Gastrocnemius medialis (tissue), 4 donors: ENCODE results near the gene WDR4. TPM values are rescaled to one million over a fixed set of nuclear protein-coding genes. Genes with fewer than 3 reads are reported as not detected.
"Not testable (repeated sequence)": the region's sequence is repeated elsewhere in the genome, so short reads cannot be mapped to it uniquely, and the experiment has no call there.

Source experiments
- ATAC-seq, 2 donors: fragments of 150-250 bp; one replicate each; pipeline ENCODE4 v1.9.1; 2016
- DNase-seq, 2 donors: peaks; one replicate each; pipeline ENCODE4 v3.0.0-alpha.2; 2019
- H3K27ac ChIP-seq, 4 donors: fragments of 200-600 bp; sonication (generic); 1 replicate in 1 of 4; 2 replicates in 3 of 4; pipeline ENCODE4 v1.5.1; 2016 to 2018; ENCODE audit warnings: mild to moderate bottlenecking in 2 of 4, moderate library complexity in 1 of 4
- H3K27me3 ChIP-seq, 3 donors: fragments of 200-600 bp; sonication (generic) in 2 of 3; 1 replicate in 1 of 3; 2 replicates in 2 of 3; pipeline versions ENCODE4 v1.5.1 to v1.6.0; 2016 to 2019; ENCODE audit warnings: mild to moderate bottlenecking in 1 of 3, moderate library complexity in 1 of 3
- H3K36me3 ChIP-seq, 2 donors: fragments of 200-600 bp; sonication (generic) in 1 of 2; one replicate each; pipeline ENCODE4 v1.5.1; 2017 to 2018
- H3K4me1 ChIP-seq, 2 donors: fragments of 200-600 bp; sonication (generic) in 1 of 2; one replicate each; pipeline ENCODE4 v1.5.1; 2016 to 2017; ENCODE audit warnings: mild to moderate bottlenecking in 2 of 2
- H3K4me3 ChIP-seq, 4 donors: fragments of 200-600 bp; sonication (generic) in 3 of 4; 1 replicate in 1 of 4; 2 replicates in 3 of 4; pipeline ENCODE4 v1.5.1; 2016 to 2019; ENCODE audit warnings: mild to moderate bottlenecking in 2 of 4
- H3K9me3 ChIP-seq, 3 donors: fragments of 200-600 bp; sonication (generic) in 2 of 3; 1 replicate in 1 of 3; 2 replicates in 2 of 3; pipeline ENCODE4 v1.5.1; 2016 to 2019
- CTCF ChIP-seq, 5 experiments: fragments of 450-650 bp in 3 of 5; fragments of 200-600 bp in 2 of 5; sonication (generic) in 2 of 5; IDR thresholded peaks in 4 of 5; conservative IDR thresholded peaks in 1 of 5; 1 replicate in 4 of 5; 2 replicates in 1 of 5; pipeline ENCODE4 v1.5.1; 2016 to 2019; ENCODE audit warnings: antibody characterized with exemption in 5 of 5, mild to moderate bottlenecking in 3 of 5, moderate library complexity in 3 of 5
- POLR2A ChIP-seq, 2 donors: fragments of 450-650 bp; IDR thresholded peaks; one replicate each; pipeline ENCODE4 v1.6.1; 2017; ENCODE audit warnings: antibody characterized with exemption in 2 of 2, mild to moderate bottlenecking in 2 of 2, moderate library complexity in 2 of 2
- in situ Hi-C, 4 donors: fragments of 200-750 bp; cut with MboI; loops; one replicate each; pipeline versions ENCODE4 v1.15.0 to v1.8.0; 2017; ENCODE audit warnings: low sequenced_read_pairs in 4 of 4
- intact Hi-C: fragments of 100-400 bp; cut with DNase I; formaldehyde crosslinking; loops from one replicate; pipeline ENCODE4 v1.15.1; 2023; ENCODE audit warnings: low total_unique reads
- total RNA-seq, 4 donors: library from RNA; depleted of rRNA; stranded (reverse); fragments of >200 nt; gene quantifications; one replicate each; pipeline versions ENCODE4 v1.1.0 to v1.2.3, GENCODE V29; 2016

WDR4 gene
- total RNA-seq, 4 donors from 2014 or later = 1.9 to 13.3 (median 4.4) TPM

- intact Hi-C loops = no loop called here
- H3K4me1 ChIP-seq = peaks cover 11 to 12% of the 10 kb centered on the region in 2 donors
- no peak overlapping the region for H3K27ac ChIP-seq
- in situ Hi-C loops = no loop called here
- TF ChIP-seq CTCF (IDR thresholded peaks at IDR 0.05 in 4 of 5, conservative IDR thresholded peaks at IDR 0.05 in 1 of 5) (no peak), POLR2A (IDR thresholded peaks at IDR 0.05) (no peak)
- H3K9me3 ChIP-seq = no peaks in the 10 kb centered on the region
- H3K27me3 ChIP-seq = no peaks in the 10 kb centered on the region
- ATAC-seq = no peak
- H3K36me3 ChIP-seq = peaks cover 0 to 47% of the 10 kb centered on the region in 2 donors
- no peak overlapping the region for H3K4me3 ChIP-seq
- no peak for DNase-seq
Observed at GRCh38 chr21:42841156-42841915, 38.0 kb downstream of the WDR4 start.

- Histone ChIP-seq H3K4me3 (no peak overlapping the region), H3K36me3 (peaks cover 0 to 41% of the 10 kb centered on the region in 2 donors), H3K27me3 (no peaks in the 10 kb centered on the region), H3K4me1 (peaks cover 11 to 12% of the 10 kb centered on the region in 2 donors), H3K27ac (no peak overlapping the region), H3K9me3 (no peaks in the 10 kb centered on the region)
- TF ChIP-seq POLR2A (IDR thresholded peaks at IDR 0.05) (no peak), CTCF (IDR thresholded peaks at IDR 0.05 in 4 of 5, conservative IDR thresholded peaks at IDR 0.05 in 1 of 5) (no peak)
- ATAC-seq (no peak), DNase-seq (no peak)
- in situ Hi-C loops (no loop called here), intact Hi-C loops (no loop called here)
Observed at GRCh38 chr21:42840411-42841155, 38.8 kb downstream of the WDR4 start.

GRCh38 chr21:42839271-42840231, 39.8 kb downstream of the WDR4 start:
- H3K27ac ChIP-seq = no peak overlapping the region
- DNase-seq = no peak
- in situ Hi-C loops (no loop called here), intact Hi-C loops (no loop called here)
- no peak for TF ChIP-seq CTCF (IDR thresholded peaks at IDR 0.05 in 4 of 5, conservative IDR thresholded peaks at IDR 0.05 in 1 of 5)
- H3K27me3 ChIP-seq = no peaks in the 10 kb centered on the region
- no peak overlapping the region for H3K4me3 ChIP-seq
- peaks cover 0 to 41% of the 10 kb centered on the region in 2 donors for H3K36me3 ChIP-seq
- ATAC-seq = no peak
- peaks cover 4% of the 10 kb centered on the region in 2 donors for H3K4me1 ChIP-seq
- H3K9me3 ChIP-seq = no peaks in the 10 kb centered on the region

GRCh38 chr21:42838212-42838690, 41.1 kb downstream of the WDR4 start:
- ATAC-seq, intact Hi-C loops, H3K27ac ChIP-seq, DNase-seq, H3K4me1 ChIP-seq, in situ Hi-C loops, H3K9me3 ChIP-seq, H3K27me3 ChIP-seq, H3K4me3 ChIP-seq: not testable (repeated sequence)
- H3K36me3 ChIP-seq = peaks cover 0 to 38% of the 10 kb centered on the region in 2 donors
